Fibroblast of skin of right quadriceps (primary cell): ENCODE results near the gene OR4A15.

Experiments
- DNase-seq: peaks from one replicate; pipeline ENCODE4 v3.0.0-alpha.2; 2013

The OR4A15 gene

DNA sequence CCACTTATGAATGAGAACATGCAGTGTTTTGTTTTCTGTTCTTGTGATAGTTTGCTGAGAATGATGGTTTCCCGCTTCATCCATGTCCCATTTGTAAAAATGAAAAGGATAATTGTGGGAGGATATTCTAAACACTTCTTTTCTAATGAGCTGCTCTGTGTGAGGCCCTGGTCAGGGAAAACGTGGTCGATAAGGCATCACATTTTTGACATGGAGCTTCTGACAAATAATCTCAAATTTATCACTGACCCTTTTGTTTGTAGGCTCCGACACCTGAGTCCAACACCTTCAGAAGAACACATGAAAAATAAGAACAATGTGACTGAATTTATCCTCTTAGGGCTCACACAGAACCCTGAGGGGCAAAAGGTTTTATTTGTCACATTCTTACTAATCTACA is at the start of gene OR4A15:
Gene OR4A15 (plus strand): TSS at position 301 of the 400 bp plus-strand sequence. CDS start 0 bp downstream, at position 301.
- DNase-seq = no peak

DNA sequence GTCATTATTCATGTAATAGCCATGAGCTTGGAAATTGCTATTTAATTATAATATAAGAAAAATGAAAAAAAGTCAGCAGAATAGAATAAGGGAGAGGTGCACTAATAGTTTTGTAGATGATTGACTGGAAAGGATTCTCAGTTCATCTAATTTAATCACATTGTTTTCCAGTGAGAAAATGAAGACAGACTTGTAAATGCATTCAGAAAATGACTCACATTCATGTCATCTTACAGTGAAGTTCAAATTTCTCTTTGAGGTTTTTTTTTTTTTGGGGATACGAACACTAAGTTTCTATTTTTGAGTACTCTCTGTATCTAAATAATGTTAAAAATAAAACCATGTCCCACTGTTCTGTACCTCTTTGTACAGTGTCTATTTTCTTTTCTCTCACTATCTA is 43.3 kb upstream of the OR4A15 start:
- no peak for DNase-seq

DNA sequence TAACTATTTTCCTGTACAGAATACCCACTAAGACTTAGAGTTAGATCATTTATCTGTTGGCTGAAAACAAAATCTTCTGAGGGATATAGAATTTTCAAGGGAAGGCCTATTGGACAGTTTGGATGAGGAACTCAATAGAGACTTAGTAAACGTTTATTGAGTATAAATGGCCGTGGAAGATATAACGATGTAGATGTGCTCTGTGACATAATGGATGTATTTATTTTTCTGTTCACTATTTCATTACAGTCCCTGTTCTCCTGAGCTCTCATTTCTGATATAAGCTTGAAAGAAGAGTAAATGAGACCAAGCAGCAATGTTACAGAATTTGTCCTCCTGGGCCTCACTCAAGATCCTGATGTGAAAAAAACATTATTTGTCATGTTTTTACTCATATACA is 24.9 kb upstream of the OR4A15 start, which contains the start of gene OR4A16:
Gene OR4A16 (plus strand): TSS at position 301 of the 400 bp plus-strand sequence. CDS start 0 bp downstream, at position 301.
- no peak for DNase-seq

GRCh38 chr11:55345306-55345705 is 22.5 kb upstream of the OR4A15 start:
- DNase-seq = no peak

DNA sequence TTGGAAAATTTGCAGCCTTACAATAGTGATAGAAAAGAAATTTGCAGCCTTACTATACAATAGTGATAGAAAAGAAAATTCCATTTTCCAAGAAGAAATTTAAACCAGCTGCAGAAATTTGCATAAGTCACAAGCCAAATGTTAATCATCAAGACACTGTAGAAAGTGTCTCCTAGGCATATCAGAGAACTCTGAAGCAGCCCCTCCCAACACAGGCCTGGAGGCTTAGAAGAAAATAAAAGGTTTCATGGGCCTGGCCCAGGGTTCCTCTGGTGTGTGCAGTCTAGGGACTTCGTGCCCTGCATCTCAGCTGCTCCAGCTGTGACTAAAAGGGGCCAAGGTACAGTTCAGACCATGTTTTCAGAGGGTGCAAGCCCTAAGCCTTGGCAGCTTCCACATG is 18.7 kb upstream of the OR4A15 start:
- no peak for DNase-seq

- no peak for DNase-seq
Measured at GRCh38 chr11:55357560-55358184, 10.1 kb upstream of the OR4A15 start.

GRCh38 chr11:55401011-55401410 is 33.2 kb downstream of the OR4A15 start:
- no peak for DNase-seq
